NT2/D1 (cell line): Measurements from ENCODE around the gene ZBTB20.

Experiments used
- SUZ12 ChIP-seq: IDR thresholded peaks from 2 replicates; pipeline ENCODE4 v1.6.1; 2011; ENCODE audit not compliant: insufficient read length, insufficient read depth; ENCODE audit errors: extremely low read depth
- YY1 ChIP-seq: IDR thresholded peaks from 2 replicates; pipeline ENCODE4 v1.6.1; 2011; ENCODE audit not compliant: insufficient read length, insufficient read depth
- ZNF274 ChIP-seq: IDR thresholded peaks from 2 replicates; pipeline ENCODE4 v1.6.1; 2011; ENCODE audit warnings: mild to moderate bottlenecking, low read depth, low read length

- no peak for TF ChIP-seq YY1
- no peak for TF ChIP-seq SUZ12
- TF ChIP-seq ZNF274: no peak
Measured at GRCh38 chr3:115110830-115111229, 36.3 kb downstream of the ZBTB20 start.
